Osteoblast (primary cell): ENCODE data around the gene ATM. TPM values are rescaled to one million over a fixed set of nuclear protein-coding genes. Genes with fewer than 3 reads are reported as not detected.
A peak's percentile ranks its signal among the peaks of the same experiment; 100 is the strongest.

Experiments used
- DNase-seq: peaks from one replicate; pipeline ENCODE4 v3.0.0; 2011; ENCODE audit warnings: low spot score, mixed read lengths; ENCODE audit not compliant: insufficient read length; ENCODE audit errors: missing footprints
- H2AFZ ChIP-seq: 2 replicates; pipeline ENCODE4 v1.6.0; 2011; ENCODE audit warnings: mild to moderate bottlenecking, low read length
- H3K27ac ChIP-seq: 2 replicates; pipeline ENCODE4 v1.5.1; 2011; ENCODE audit warnings: mild to moderate bottlenecking, low read depth, low read length, moderate library complexity
- H3K27me3 ChIP-seq: 2 replicates; pipeline ENCODE4 v1.6.0; 2012; ENCODE audit warnings: mild to moderate bottlenecking, control low read depth, inconsistent platforms, low read length, moderate library complexity; ENCODE audit not compliant: insufficient read depth
- H3K36me3 ChIP-seq: 2 replicates; pipeline ENCODE4 v1.5.1; 2011; ENCODE audit warnings: mild to moderate bottlenecking, low read length, control low read depth, moderate library complexity; ENCODE audit not compliant: insufficient read depth
- H3K4me1 ChIP-seq: 2 replicates; pipeline ENCODE4 v1.5.1; 2011; ENCODE audit warnings: mild to moderate bottlenecking, low read length, control low read depth, moderate library complexity; ENCODE audit not compliant: insufficient read depth
- H3K4me2 ChIP-seq: 2 replicates; pipeline ENCODE4 v1.6.0; 2011; ENCODE audit warnings: mild to moderate bottlenecking, low read length; ENCODE audit not compliant: insufficient read depth
- H3K4me3 ChIP-seq: fragments of 200-600 bp; sonication (generic); 3 replicates; pipeline ENCODE4 v1.5.1; 2012; ENCODE audit warnings: mild to moderate bottlenecking, low read length, inconsistent platforms; ENCODE audit not compliant: insufficient read depth
- H3K79me2 ChIP-seq: 2 replicates; pipeline ENCODE4 v1.6.0; 2012; ENCODE audit warnings: mild to moderate bottlenecking, low read length, control low read depth, inconsistent platforms; ENCODE audit not compliant: insufficient read depth
- H3K9me3 ChIP-seq: 2 replicates; pipeline ENCODE4 v1.5.1; 2011; ENCODE audit warnings: low read depth, low read length, control low read depth
- H4K20me1 ChIP-seq: 2 replicates; pipeline ENCODE4 v1.6.0; 2012; ENCODE audit warnings: mild to moderate bottlenecking, low read length, control low read depth; ENCODE audit not compliant: insufficient read depth
- CTCF ChIP-seq: IDR thresholded peaks from 2 replicates; pipeline ENCODE4 v1.5.1; 2011; ENCODE audit warnings: mild to moderate bottlenecking, low read depth, low read length, moderate library complexity; ENCODE audit errors: extremely low read depth
- total RNA-seq: library from RNA; depleted of rRNA; stranded (reverse); fragments of >200 nt; gene quantifications from 2 replicates; pipeline ENCODE4 v1.2.3, GENCODE V29; 2012

Gene ATM
- total RNA-seq, 1 donor = 172 TPM

- TF ChIP-seq CTCF = no peak
- Histone ChIP-seq H4K20me1 (no peaks in the 10 kb centered on the region), H3K4me2 (peak overlapping the region; percentile 15), H3K4me1 (peaks cover 5% of the 10 kb centered on the region), H3K36me3 (peaks cover 4% of the 10 kb centered on the region), H3K27ac (peak overlapping the region; percentile 10), H3K9me3 (no peaks in the 10 kb centered on the region), H3K4me3 (no peak overlapping the region), H3K27me3 (no peaks in the 10 kb centered on the region), H3K79me2 (no peaks in the 10 kb centered on the region), H2AFZ (no peak overlapping the region)
- no peak for DNase-seq
These were observed 90.6 kb downstream of the ATM start for GRCh38 chr11:108313444-108313843.

GRCh38 chr11:108316061-108316460 is 93.2 kb downstream of the ATM start:
- Histone ChIP-seq H3K4me3 (no peak overlapping the region), H3K27me3 (no peaks in the 10 kb centered on the region), H3K4me1 (peaks cover 15% of the 10 kb centered on the region), H3K36me3 (peaks cover 13% of the 10 kb centered on the region), H4K20me1 (no peaks in the 10 kb centered on the region), H3K79me2 (no peaks in the 10 kb centered on the region), H3K27ac (no peak overlapping the region), H3K9me3 (no peaks in the 10 kb centered on the region), H3K4me2 (no peak overlapping the region), H2AFZ (no peak overlapping the region)
- no peak for DNase-seq
- TF ChIP-seq CTCF = no peak

GRCh38 chr11:108319541-108320145 is 96.8 kb downstream of the ATM start:
- peak overlapping the region; percentile 40 for H3K4me2 ChIP-seq
- peak overlapping the region; percentile 39 for H3K27ac ChIP-seq
- TF ChIP-seq CTCF = no peak
- H3K27me3 ChIP-seq = no peaks in the 10 kb centered on the region
- no peaks in the 10 kb centered on the region for H4K20me1 ChIP-seq
- no peaks in the 10 kb centered on the region for H3K79me2 ChIP-seq
- H3K4me3 ChIP-seq = no peak overlapping the region
- DNase-seq = peak; percentile 37
- peaks cover 18% of the 10 kb centered on the region for H3K36me3 ChIP-seq
- no peak overlapping the region for H2AFZ ChIP-seq
- peaks cover 19% of the 10 kb centered on the region for H3K4me1 ChIP-seq
- H3K9me3 ChIP-seq = no peaks in the 10 kb centered on the region

- Histone ChIP-seq H3K4me2 (no peak overlapping the region), H2AFZ (no peak overlapping the region), H3K27ac (no peak overlapping the region), H3K36me3 (peaks cover 38% of the 10 kb centered on the region), H3K9me3 (no peaks in the 10 kb centered on the region), H3K4me3 (no peak overlapping the region), H3K27me3 (no peaks in the 10 kb centered on the region), H3K4me1 (peaks cover 21% of the 10 kb centered on the region), H3K79me2 (no peaks in the 10 kb centered on the region), H4K20me1 (no peaks in the 10 kb centered on the region)
- DNase-seq = no peak
- TF ChIP-seq CTCF = no peak
These were observed 99.8 kb downstream of the ATM start for GRCh38 chr11:108322666-108323065.
